Right lobe of liver (tissue), 6 donors: Measurements from ENCODE around the gene SLX4IP. TPM values are rescaled to one million over a fixed set of nuclear protein-coding genes. Genes with fewer than 3 reads are reported as not detected.

Experiments used
- ATAC-seq, 4 donors: fragments of 200-7000 bp; cut with Tn5 transposase; one replicate each; pipeline ENCODE4 v1.9.1; 2020; ENCODE audit warnings: mild to moderate bottlenecking in 4 of 4, moderate library complexity in 4 of 4
- DNase-seq, 3 donors: peaks; one replicate each; pipeline ENCODE4 v3.0.0-alpha.2; 2020
- H3K27ac ChIP-seq, 3 donors: fragments of 200-600 bp; one replicate each; pipeline ENCODE4 v1.8.0; 2022
- H3K27me3 ChIP-seq, 2 donors: fragments of 200-600 bp; one replicate each; pipeline ENCODE4 v1.8.0; 2022
- H3K36me3 ChIP-seq, 4 donors: fragments of 200-600 bp; sonication (generic) in 1 of 4; one replicate each; pipeline versions ENCODE4 v1.5.1 to v1.8.0; 2017 to 2022; ENCODE audit warnings: control low read depth in 1 of 4
- H3K4me1 ChIP-seq, 4 donors: fragments of 200-600 bp; sonication (generic) in 1 of 4; one replicate each; pipeline versions ENCODE4 v1.5.1 to v1.8.0; 2017 to 2022; ENCODE audit warnings: control low read depth in 1 of 4
- H3K4me3 ChIP-seq, 3 donors: fragments of 200-600 bp; one replicate each; pipeline ENCODE4 v1.8.0; 2022
- H3K9me3 ChIP-seq, 4 donors: fragments of 200-600 bp; sonication (generic) in 1 of 4; one replicate each; pipeline versions ENCODE4 v1.5.1 to v1.8.0; 2017 to 2022; ENCODE audit warnings: control low read depth in 1 of 4
- POLR2A ChIP-seq: fragments of 450-650 bp; IDR thresholded peaks from one replicate; pipeline ENCODE4 v1.6.1; 2017; ENCODE audit warnings: antibody characterized with exemption, mild to moderate bottlenecking
- WGBS: methylation state at CpG from one replicate; pipeline ENCODE4 v1.1.6; 2018; ENCODE audit warnings: low coverage, low lambda C conversion rate; ENCODE audit not compliant: insufficient coverage; ENCODE audit errors: missing lambda C conversion rate; 5-methylcytosine and 5-hydroxymethylcytosine counted together
- intact Hi-C, 2 donors: fragments of 100-400 bp; cut with DNase I; formaldehyde crosslinking; loops; one replicate each; pipeline versions ENCODE4 v1.11.2 to v1.14.1; 2022
- long read RNA-seq: library from polyadenylated mRNA; unstranded; transcript quantifications from one replicate; pipeline ENCODE4 v2.0.0, GENCODE V29; 2019
- total RNA-seq, 6 experiments: library from RNA; depleted of rRNA in 2 of 6; stranded (reverse); fragments of >200 nt in 2 of 6; fragmentation: NEBNext Ultra II Directional in 3 of 6; extraction: Animal tissue kit (Norgen Biotek cat#: 25700) in 3 of 6; gene quantifications; one replicate each; pipeline versions ENCODE4 v1.1.0 to v1.2.4, GENCODE V29; 2016 to 2023
- TF ChIP-seq, protein P1 (sequence below), 4 donors: fragments of 200-600 bp in 3 of 4; fragments of 450-650 bp in 1 of 4; IDR thresholded peaks; one replicate each; pipeline versions ENCODE4 v1.5.1 to v1.8.0; 2016 to 2022; ENCODE audit warnings: antibody characterized with exemption in 4 of 4, mild to moderate bottlenecking in 2 of 4
- donor health status: DM: no; HTN: yes; CAD: no.
- donor health status: DM: no; HTN: no; CAD: no.
- donor health status: DM: no; HTN: no; CAD: no.
- donor health status: DM: no; HTN: yes; CAD: no.
- donor health status: DM: no; HTN: yes; CAD: no.

SLX4IP gene
- total RNA-seq, result 1 to 10 TPM; 2.0 to 4.0 (median 3.5) TPM
- long read RNA-seq, result 0 reads

DNA sequence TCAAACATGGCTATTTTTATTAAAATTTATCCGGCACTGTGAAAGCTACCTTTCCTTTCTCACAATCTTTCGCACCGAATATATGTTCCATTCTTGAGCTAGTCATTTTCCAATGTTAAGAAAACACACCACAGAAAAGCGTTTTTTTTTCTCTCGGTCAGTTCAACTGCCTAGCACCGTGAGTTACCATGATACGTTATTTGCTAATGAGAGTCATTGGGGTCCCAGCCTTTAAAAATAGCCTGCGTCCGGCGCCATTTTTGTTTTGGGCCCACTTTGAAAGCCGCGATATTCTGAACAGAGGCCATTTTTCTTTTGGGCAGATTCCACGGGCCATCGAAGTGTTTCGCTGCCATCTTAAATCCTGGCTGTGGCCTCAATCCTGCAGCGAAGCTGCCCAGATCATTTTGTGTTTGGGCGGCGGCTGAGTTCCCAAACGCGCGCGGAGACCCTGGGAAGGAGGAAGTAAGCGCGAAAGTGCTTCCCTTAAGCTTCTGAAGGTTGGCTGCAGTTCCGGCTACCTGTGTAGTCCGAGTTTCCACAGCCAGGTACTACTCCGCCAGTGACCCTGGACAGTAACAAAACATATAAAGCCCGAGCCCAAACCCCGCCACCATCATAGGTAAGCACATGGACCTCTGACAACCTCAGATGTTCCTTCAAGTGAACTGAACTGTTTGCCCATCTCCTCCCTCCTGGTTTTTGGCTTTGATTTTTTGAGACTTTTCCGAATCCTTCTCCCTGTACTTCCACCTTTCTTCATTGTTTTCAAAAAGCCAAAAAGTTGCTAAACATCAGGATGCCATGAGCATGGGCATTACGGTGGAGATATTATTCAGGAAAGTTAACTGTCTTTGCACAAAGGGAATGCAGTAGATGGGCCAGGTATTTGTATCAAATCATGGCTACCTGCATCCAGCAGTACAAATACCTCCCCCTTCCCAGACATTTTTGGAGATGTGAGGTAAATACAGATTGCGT lies at the start of gene SLX4IP:
Gene SLX4IP, plus strand, starts transcription at position 474 of the 981 bp plus-strand sequence. CDS start 22,900 bp downstream, outside the sequence.
- Histone ChIP-seq H3K4me3 (peak within 1 kb of the TSS; percentile 64 to 90 (median 84)), H3K27me3 (no peaks in the 10 kb centered on the region), H3K9me3 (no peaks in the 10 kb centered on the region), H3K4me1 (peaks cover 0 to 19% (median 8%) of the 10 kb centered on the region in 4 donors), H3K36me3 (no peaks in the 10 kb centered on the region), H3K27ac (peak within 1 kb of the TSS; percentile 81 to 94 (median 93))
- DNase-seq (peak; percentile 92 to 96 (median 95)), ATAC-seq (peak; percentile 79 to 89 (median 82))
- peak; percentile 51 for TF ChIP-seq POLR2A
- TF ChIP-seq, protein P1, sequence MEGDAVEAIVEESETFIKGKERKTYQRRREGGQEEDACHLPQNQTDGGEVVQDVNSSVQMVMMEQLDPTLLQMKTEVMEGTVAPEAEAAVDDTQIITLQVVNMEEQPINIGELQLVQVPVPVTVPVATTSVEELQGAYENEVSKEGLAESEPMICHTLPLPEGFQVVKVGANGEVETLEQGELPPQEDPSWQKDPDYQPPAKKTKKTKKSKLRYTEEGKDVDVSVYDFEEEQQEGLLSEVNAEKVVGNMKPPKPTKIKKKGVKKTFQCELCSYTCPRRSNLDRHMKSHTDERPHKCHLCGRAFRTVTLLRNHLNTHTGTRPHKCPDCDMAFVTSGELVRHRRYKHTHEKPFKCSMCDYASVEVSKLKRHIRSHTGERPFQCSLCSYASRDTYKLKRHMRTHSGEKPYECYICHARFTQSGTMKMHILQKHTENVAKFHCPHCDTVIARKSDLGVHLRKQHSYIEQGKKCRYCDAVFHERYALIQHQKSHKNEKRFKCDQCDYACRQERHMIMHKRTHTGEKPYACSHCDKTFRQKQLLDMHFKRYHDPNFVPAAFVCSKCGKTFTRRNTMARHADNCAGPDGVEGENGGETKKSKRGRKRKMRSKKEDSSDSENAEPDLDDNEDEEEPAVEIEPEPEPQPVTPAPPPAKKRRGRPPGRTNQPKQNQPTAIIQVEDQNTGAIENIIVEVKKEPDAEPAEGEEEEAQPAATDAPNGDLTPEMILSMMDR (IDR thresholded peaks at IDR 0.05), result no peak
- intact Hi-C loops, result no loop called here
- under 1% methylated on average over 30 of the region's 32 CpGs for WGBS

DNA sequence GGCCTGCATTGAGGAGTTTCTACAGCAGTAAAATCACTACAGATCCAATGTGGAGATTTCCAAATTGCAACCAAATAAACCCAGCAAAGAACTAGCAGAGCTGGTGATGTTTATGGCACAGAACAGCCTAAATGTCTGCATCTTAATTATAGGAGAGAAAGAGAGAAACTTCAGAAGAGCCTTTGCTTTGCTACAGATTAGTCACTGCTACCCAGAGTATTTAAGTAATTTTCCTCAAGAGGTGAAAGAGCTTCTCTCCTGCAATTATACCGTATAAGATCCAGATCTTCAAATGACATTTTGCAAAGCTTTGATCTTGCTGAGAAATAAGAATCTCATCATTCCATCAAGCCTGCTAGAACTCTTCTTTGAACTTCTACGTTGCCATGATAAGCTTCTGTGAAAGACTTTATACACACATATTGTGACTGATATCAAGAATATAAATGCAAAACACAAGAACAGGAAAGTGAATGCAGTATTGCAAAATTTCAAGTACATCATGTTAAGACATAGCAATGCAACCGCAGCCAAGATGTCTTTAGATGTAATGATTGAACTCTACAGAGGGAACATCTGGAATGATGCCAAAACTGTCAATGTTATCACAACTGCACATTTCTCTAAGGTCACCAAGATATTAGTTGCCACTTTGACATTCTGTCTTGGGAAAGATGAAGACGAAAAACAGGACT lies 49.1 kb upstream of the SLX4IP start:
- TF ChIP-seq, protein P1 (IDR thresholded peaks at IDR 0.05), result no peak
- TF ChIP-seq POLR2A, result no peak
- Histone ChIP-seq H3K36me3 (no peaks in the 10 kb centered on the region), H3K27me3 (no peaks in the 10 kb centered on the region), H3K27ac (no peak overlapping the region), H3K9me3 (no peaks in the 10 kb centered on the region), H3K4me3 (no peak overlapping the region), H3K4me1 (no peaks in the 10 kb centered on the region)
- DNase-seq (no peak), ATAC-seq (no peak)
- intact Hi-C loops, result no loop called here
- WGBS, result 67% methylated on average over 4 of the region's 4 CpGs

DNA sequence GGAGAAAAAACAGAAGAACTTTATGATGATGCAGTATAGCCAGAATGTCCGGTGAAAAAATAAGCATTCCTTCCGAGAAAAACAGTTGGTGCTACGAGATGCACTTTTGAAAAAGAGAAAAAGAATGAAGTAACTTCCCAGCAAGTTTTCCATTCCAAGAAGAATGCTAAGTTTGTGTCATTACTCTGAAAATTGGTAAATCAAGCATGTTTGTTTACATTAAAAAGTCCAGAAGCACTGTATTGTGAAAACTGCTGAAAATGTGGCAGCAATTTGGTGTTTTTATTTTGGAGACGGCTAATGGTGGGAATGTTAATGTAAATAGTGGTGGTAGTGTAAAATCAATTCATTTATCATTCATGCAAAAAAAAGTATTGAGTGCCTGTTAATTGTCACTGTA lies 47.4 kb upstream of the SLX4IP start:
- Histone ChIP-seq H3K27ac (no peak overlapping the region), H3K9me3 (no peaks in the 10 kb centered on the region), H3K36me3 (no peaks in the 10 kb centered on the region), H3K4me1 (no peaks in the 10 kb centered on the region), H3K4me3 (no peak overlapping the region), H3K27me3 (no peaks in the 10 kb centered on the region)
- intact Hi-C loops, result no loop called here
- TF ChIP-seq, protein P1 (IDR thresholded peaks at IDR 0.05), result no peak
- no peak for TF ChIP-seq POLR2A
- DNase-seq (no peak), ATAC-seq (no peak)
- 77% methylated on average over 4 of the region's 4 CpGs for WGBS

DNA sequence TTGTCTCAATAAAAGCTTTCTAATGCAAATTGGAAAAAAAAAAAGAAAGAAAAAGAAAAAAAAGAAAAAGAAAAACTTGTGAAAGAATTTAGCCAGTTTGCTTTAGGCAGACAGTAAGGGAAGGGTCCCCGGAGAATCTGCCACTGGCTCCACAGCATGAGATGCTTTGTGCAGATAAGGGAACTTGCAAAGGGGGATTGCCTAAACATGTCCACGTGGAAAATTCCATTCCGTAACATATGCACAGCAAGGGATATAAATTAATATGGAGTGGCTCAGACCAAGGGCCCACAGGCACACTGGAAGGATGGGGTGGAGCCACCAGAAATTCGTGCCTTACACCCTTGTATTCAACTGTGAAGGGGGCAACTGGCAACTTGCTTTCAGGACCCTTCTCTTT lies 46.5 kb upstream of the SLX4IP start:
- TF ChIP-seq, protein P1 (IDR thresholded peaks at IDR 0.05), result no peak
- TF ChIP-seq POLR2A, result no peak
- no peaks in the 10 kb centered on the region for H3K9me3 ChIP-seq
- 76% methylated on average over 3 of the region's 4 CpGs for WGBS
- ATAC-seq, result no peak
- no peak for DNase-seq
- H3K36me3 ChIP-seq, result no peaks in the 10 kb centered on the region
- no peaks in the 10 kb centered on the region for H3K27me3 ChIP-seq
- no peak overlapping the region for H3K27ac ChIP-seq
- H3K4me3 ChIP-seq, result no peak overlapping the region
- no peaks in the 10 kb centered on the region for H3K4me1 ChIP-seq
- intact Hi-C loops, result no loop called here
